ENCODE measurements around the gene MOXD1. TPM values are rescaled to one million over a fixed set of nuclear protein-coding genes. Genes with fewer than 3 reads are reported as not detected.
"Not testable (repeated sequence)": the region's sequence is repeated elsewhere in the genome, so short reads cannot be mapped to it uniquely, and the experiment has no call there.

Gene MOXD1
- polyA plus RNA-seq, 1 of the 3 experiments (the other 2 are of a cell fraction) = 252 TPM

DNA sequence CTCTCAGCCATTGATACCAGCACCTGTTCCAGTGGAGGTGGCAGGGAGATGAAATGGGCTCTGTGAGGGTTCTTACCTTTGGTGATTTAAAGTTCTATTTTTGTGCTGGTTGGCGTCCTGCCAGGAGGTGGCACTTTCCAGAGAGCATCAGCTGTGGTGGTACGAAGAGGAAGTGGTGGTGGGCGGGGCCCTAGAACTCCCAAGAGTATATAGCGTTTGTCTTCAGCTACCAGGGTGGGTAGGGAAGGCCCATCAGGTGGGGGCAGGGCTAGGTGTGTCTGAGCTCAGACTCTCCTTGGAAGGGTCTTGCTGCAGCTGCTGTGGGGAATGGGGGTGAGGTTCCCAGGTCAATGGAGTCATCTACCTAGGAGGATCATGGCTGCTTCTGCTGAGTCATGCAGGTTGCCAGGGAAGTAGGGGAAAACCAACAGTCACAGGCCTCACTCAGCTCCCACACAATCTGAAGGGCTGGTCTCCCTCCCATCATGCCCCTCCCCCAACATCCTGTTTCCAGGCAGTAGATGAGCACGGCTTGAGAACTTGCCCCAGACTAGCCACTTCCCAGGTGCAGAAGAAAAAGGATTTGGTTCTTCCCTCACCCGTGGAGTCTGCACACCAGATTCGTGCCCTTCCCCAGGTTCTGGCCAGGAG lies 46.6 kb downstream of the MOXD1 start:
- peaks cover 26 to 30% of the 10 kb centered on the region in 2 experiments for H3K36me3 ChIP-seq (replicated peaks in 1 of 2; ENCODE audit: control insufficient read depth in 1 of 2, insufficient read depth in 2 of 2, low read length in 1 of 2)
- no peak for DNase-seq

DNA sequence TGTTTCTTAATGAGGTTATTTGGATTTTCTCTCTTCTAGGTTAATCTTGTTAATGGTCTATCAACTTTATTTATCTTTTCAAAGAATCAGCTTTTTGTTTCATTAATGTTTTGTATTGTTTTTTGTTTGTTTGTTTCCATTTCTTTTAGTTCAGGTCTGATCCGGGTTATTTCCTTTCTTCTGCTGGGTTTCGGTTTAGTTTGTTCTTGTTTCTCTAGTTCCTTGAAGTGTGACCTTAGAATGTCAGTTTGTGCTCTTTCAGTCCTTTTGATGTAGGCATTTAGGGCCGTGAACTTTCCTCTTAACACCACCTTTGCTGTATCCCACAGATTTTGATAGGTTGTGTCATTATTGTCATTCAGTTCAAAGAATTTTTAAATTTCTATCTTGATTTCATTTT lies 49.3 kb downstream of the MOXD1 start:
- WGBS (ENCODE audit: low lambda C conversion rate) = 19% methylated on average over 3 of the region's 3 CpGs
- CTCF ChIA-PET = not testable (repeated sequence)

More for the DNA sequence above, 46.6 kb downstream of the MOXD1 start:
- Histone ChIP-seq H3K4me3 (ENCODE audit: low read depth in 2 of 2, low read length in 1 of 2) (no peak overlapping the region), H3K9me2 (no peaks in the 10 kb centered on the region), H3K27ac (ENCODE audit: low read depth in 2 of 2, low read length in 1 of 2) (no peak overlapping the region), H2AFZ (ENCODE audit: low read depth) (no peak overlapping the region), H3K79me2 (ENCODE audit: insufficient read depth) (no peaks in the 10 kb centered on the region), H3K4me2 (no peak overlapping the region), H3K9ac (no peak overlapping the region), H3K27me3 (ENCODE audit: insufficient read depth) (no peaks in the 10 kb centered on the region), H4K20me1 (ENCODE audit: insufficient read depth) (no peaks in the 10 kb centered on the region), H3K9me3 (0 out of 2 replicates have a peak, but pooled peaks cover 3% of the 10 kb centered on the region), H3F3A (replicated peaks; ENCODE audit: insufficient read depth) (no peaks in the 10 kb centered on the region), H3K4me1 (ENCODE audit: control insufficient read depth in 1 of 2, insufficient read depth in 2 of 2, low read depth in 1 of 2, low read length in 1 of 2) (no peaks in the 10 kb centered on the region; a peak in 1 of 4 replicates)
- ChIA-PET POLR2A (no interaction called here), CTCF (interaction anchor here (0.6 to 2.1 kb wide), 2 partner anchors 75 to 1521 kb away, joined by 3 to 5 read pairs; no protein-coding TSS in a partner anchor)
- WGBS (ENCODE audit: low lambda C conversion rate) = 53% methylated on average over 4 of the region's 7 CpGs
- TF ChIP-seq, protein P1, sequence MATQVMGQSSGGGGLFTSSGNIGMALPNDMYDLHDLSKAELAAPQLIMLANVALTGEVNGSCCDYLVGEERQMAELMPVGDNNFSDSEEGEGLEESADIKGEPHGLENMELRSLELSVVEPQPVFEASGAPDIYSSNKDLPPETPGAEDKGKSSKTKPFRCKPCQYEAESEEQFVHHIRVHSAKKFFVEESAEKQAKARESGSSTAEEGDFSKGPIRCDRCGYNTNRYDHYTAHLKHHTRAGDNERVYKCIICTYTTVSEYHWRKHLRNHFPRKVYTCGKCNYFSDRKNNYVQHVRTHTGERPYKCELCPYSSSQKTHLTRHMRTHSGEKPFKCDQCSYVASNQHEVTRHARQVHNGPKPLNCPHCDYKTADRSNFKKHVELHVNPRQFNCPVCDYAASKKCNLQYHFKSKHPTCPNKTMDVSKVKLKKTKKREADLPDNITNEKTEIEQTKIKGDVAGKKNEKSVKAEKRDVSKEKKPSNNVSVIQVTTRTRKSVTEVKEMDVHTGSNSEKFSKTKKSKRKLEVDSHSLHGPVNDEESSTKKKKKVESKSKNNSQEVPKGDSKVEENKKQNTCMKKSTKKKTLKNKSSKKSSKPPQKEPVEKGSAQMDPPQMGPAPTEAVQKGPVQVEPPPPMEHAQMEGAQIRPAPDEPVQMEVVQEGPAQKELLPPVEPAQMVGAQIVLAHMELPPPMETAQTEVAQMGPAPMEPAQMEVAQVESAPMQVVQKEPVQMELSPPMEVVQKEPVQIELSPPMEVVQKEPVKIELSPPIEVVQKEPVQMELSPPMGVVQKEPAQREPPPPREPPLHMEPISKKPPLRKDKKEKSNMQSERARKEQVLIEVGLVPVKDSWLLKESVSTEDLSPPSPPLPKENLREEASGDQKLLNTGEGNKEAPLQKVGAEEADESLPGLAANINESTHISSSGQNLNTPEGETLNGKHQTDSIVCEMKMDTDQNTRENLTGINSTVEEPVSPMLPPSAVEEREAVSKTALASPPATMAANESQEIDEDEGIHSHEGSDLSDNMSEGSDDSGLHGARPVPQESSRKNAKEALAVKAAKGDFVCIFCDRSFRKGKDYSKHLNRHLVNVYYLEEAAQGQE (IDR thresholded peaks at IDR 0.05; ENCODE audit: low read depth, low read length) = no peak
- TF ChIP-seq RFX5 (IDR thresholded peaks at IDR 0.05; ENCODE audit: low read length) (no peak), EZH2phosphoT487 (IDR thresholded peaks at IDR 0.05; ENCODE audit: borderline replicate concordance, low read depth) (no peak), GABPA (IDR thresholded peaks at IDR 0.05; ENCODE audit: low read depth) (no peak), ELF1 (IDR thresholded peaks at IDR 0.05) (no peak), FOXM1 (IDR thresholded peaks at IDR 0.05; ENCODE audit: low read depth) (no peak), RCOR1 (IDR thresholded peaks at IDR 0.05; ENCODE audit: low read length) (no peak), SIN3A (IDR thresholded peaks at IDR 0.05; ENCODE audit: borderline replicate concordance, low read depth, low read length) (no peak), CHD2 (IDR thresholded peaks at IDR 0.05; ENCODE audit: low read length, partially characterized antibody) (no peak)
- TF ChIP-seq, protein P2, sequence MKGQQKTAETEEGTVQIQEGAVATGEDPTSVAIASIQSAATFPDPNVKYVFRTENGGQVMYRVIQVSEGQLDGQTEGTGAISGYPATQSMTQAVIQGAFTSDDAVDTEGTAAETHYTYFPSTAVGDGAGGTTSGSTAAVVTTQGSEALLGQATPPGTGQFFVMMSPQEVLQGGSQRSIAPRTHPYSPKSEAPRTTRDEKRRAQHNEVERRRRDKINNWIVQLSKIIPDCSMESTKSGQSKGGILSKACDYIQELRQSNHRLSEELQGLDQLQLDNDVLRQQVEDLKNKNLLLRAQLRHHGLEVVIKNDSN (IDR thresholded peaks at IDR 0.05; ENCODE audit: borderline replicate concordance, low read depth) = no peak
- TF ChIP-seq, protein P3, sequence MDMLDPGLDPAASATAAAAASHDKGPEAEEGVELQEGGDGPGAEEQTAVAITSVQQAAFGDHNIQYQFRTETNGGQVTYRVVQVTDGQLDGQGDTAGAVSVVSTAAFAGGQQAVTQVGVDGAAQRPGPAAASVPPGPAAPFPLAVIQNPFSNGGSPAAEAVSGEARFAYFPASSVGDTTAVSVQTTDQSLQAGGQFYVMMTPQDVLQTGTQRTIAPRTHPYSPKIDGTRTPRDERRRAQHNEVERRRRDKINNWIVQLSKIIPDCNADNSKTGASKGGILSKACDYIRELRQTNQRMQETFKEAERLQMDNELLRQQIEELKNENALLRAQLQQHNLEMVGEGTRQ (IDR thresholded peaks at IDR 0.05; ENCODE audit: borderline replicate concordance, low read depth, low read length) = no peak
- TF ChIP-seq, protein P4, sequence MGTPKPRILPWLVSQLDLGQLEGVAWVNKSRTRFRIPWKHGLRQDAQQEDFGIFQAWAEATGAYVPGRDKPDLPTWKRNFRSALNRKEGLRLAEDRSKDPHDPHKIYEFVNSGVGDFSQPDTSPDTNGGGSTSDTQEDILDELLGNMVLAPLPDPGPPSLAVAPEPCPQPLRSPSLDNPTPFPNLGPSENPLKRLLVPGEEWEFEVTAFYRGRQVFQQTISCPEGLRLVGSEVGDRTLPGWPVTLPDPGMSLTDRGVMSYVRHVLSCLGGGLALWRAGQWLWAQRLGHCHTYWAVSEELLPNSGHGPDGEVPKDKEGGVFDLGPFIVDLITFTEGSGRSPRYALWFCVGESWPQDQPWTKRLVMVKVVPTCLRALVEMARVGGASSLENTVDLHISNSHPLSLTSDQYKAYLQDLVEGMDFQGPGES (IDR thresholded peaks at IDR 0.05; ENCODE audit: low read depth, low read length) = no peak

More for the DNA sequence above, 49.3 kb downstream of the MOXD1 start:
- H3K4me2 ChIP-seq; H3F3A ChIP-seq (replicated peaks; ENCODE audit: insufficient read depth); H3K9me3 ChIP-seq; H3K9me2 ChIP-seq; H3K4me3 ChIP-seq (ENCODE audit: low read depth in 2 of 2, low read length in 1 of 2); H3K79me2 ChIP-seq (ENCODE audit: insufficient read depth); H3K9ac ChIP-seq; H3K27me3 ChIP-seq (ENCODE audit: insufficient read depth); H3K27ac ChIP-seq (ENCODE audit: low read depth in 2 of 2, low read length in 1 of 2); H2AFZ ChIP-seq (ENCODE audit: low read depth); POLR2A ChIA-PET; H4K20me1 ChIP-seq (ENCODE audit: insufficient read depth); DNase-seq; H3K4me1 ChIP-seq (ENCODE audit: control insufficient read depth in 1 of 2, insufficient read depth in 2 of 2, low read depth in 1 of 2, low read length in 1 of 2): not testable (repeated sequence)
- peaks cover 26 to 30% of the 10 kb centered on the region in 2 experiments for H3K36me3 ChIP-seq (replicated peaks in 1 of 2; ENCODE audit: control insufficient read depth in 1 of 2, insufficient read depth in 2 of 2, low read length in 1 of 2)

Measured in SK-N-SH (cell line).